Psoas muscle (tissue), 8 donors: ENCODE measurements around the gene CCT5. TPM values are rescaled to one million over a fixed set of nuclear protein-coding genes. Genes with fewer than 3 reads are reported as not detected.

Experiments
- ATAC-seq, 4 donors: fragments of 200-7000 bp; cut with Tn5 transposase; one replicate each; pipeline ENCODE4 v1.9.1; 2020; ENCODE audit warnings: moderate library complexity in 3 of 4, mild to moderate bottlenecking in 2 of 4
- DNase-seq, 2 donors: peaks; one replicate each; pipeline ENCODE4 v3.0.0-alpha.2; 2020
- H3K27ac ChIP-seq: fragments of 200-600 bp; one replicate; pipeline ENCODE4 v1.8.0; 2022
- H3K27me3 ChIP-seq, 3 donors: fragments of 200-600 bp in 1 of 3; one replicate each; pipeline versions ENCODE4 v1.6.1 to v1.8.0; 2013 to 2022; ENCODE audit warnings: low read length in 2 of 3, mild to moderate bottlenecking in 2 of 3, moderate library complexity in 1 of 3; ENCODE audit not compliant: insufficient read depth in 3 of 3
- H3K36me3 ChIP-seq, 2 donors: fragments of 200-600 bp in 1 of 2; one replicate each; pipeline versions ENCODE4 v1.6.1 to v1.8.0; 2013 to 2022; ENCODE audit warnings: low read depth in 1 of 2, mild to moderate bottlenecking in 1 of 2, moderate library complexity in 1 of 2; ENCODE audit not compliant: insufficient read depth in 1 of 2
- H3K4me1 ChIP-seq: fragments of 200-600 bp; one replicate; pipeline ENCODE4 v1.8.0; 2022
- H3K4me3 ChIP-seq: fragments of 200-600 bp; one replicate; pipeline ENCODE4 v1.8.0; 2022; ENCODE audit warnings: mild to moderate bottlenecking
- H3K9me3 ChIP-seq: fragments of 200-600 bp; one replicate; pipeline ENCODE4 v1.8.0; 2022
- WGBS, 3 donors: extraction: QIAGEN DNeasy Blood & Tissue Kit; methylation state at CpG; one replicate each; pipeline versions ENCODE4 v1.1.6 to v1.1.7; 2013; 5-methylcytosine and 5-hydroxymethylcytosine counted together
- intact Hi-C, 2 donors: fragments of 100-400 bp; cut with DNase I; formaldehyde crosslinking; loops; one replicate each; pipeline versions ENCODE4 v1.11.0 to v1.14.2; 2022
- polyA plus RNA-seq, 3 donors: library from polyadenylated mRNA; stranded (reverse); fragments of 200-250 nt; gene quantifications; one replicate each; pipeline ENCODE4 v1.2.3, GENCODE V29; 2013
- total RNA-seq, 4 donors: library from RNA; stranded (reverse); fragmentation: NEBNext Ultra II Directional in 2 of 4; extraction: Animal tissue kit (Norgen Biotek cat#: 25700) in 2 of 4; gene quantifications; one replicate each; pipeline versions ENCODE4 v1.2.1 to v1.2.4, GENCODE V29; 2021 to 2023
- TF ChIP-seq, protein P1 (sequence below): fragments of 200-600 bp; IDR thresholded peaks from one replicate; pipeline ENCODE4 v1.8.0; 2022; ENCODE audit warnings: antibody characterized with exemption
- donor health status: healthy with polysubstance abuse.
- donor health status: DM: no; HTN: no; CAD: no; lungs with moderate emphysema.
- donor health status: Bipolar disorder and iron deficiency.
- donor health status: healthy.
- donor health status: DM: yes; HTN: yes; CAD: no.
- donor health status: DM: no; HTN: no; CAD: no.
- donor health status: DM: no; HTN: no; CAD: no.
- donor health status: DM: yes; HTN: yes; CAD: no.

Gene CCT5
- total and polyA plus RNA-seq, 7 donors, result 150 to 454 (median 209) TPM

GRCh38 chr5:10248378-10249260 is 1.5 kb upstream of the CCT5 start:
- ATAC-seq, result no peak
- Histone ChIP-seq H3K9me3 (no peaks in the 10 kb centered on the region), H3K4me3 (peak overlapping the region; percentile 98), H3K36me3 (peaks cover 2 to 17% of the 10 kb centered on the region in 2 donors), H3K4me1 (peaks cover 37% of the 10 kb centered on the region), H3K27ac (peak overlapping the region; percentile 96), H3K27me3 (no peaks in the 10 kb centered on the region)
- 42 to 50% (median 42%) methylated on average over 29 of the region's 29 CpGs for WGBS, 3 donors
- DNase-seq, result no peak
- intact Hi-C loops, result no loop called here
- TF ChIP-seq, protein P1, sequence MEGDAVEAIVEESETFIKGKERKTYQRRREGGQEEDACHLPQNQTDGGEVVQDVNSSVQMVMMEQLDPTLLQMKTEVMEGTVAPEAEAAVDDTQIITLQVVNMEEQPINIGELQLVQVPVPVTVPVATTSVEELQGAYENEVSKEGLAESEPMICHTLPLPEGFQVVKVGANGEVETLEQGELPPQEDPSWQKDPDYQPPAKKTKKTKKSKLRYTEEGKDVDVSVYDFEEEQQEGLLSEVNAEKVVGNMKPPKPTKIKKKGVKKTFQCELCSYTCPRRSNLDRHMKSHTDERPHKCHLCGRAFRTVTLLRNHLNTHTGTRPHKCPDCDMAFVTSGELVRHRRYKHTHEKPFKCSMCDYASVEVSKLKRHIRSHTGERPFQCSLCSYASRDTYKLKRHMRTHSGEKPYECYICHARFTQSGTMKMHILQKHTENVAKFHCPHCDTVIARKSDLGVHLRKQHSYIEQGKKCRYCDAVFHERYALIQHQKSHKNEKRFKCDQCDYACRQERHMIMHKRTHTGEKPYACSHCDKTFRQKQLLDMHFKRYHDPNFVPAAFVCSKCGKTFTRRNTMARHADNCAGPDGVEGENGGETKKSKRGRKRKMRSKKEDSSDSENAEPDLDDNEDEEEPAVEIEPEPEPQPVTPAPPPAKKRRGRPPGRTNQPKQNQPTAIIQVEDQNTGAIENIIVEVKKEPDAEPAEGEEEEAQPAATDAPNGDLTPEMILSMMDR, result no peak

GRCh38 chr5:10250806-10251276 is 761 bp downstream of the CCT5 start:
- peak overlapping the region; percentile 98 for H3K4me3 ChIP-seq
- TF ChIP-seq, protein P1, result no peak
- ATAC-seq (no peak), DNase-seq (no peak)
- peaks cover 39% of the 10 kb centered on the region for H3K4me1 ChIP-seq
- 1% methylated on average over 21 of the region's 21 CpGs for WGBS, 3 donors
- intact Hi-C loops, result loop anchor here in 1 of 2 donors (10.0 kb wide), 1 partner anchor 174 kb away; no protein-coding TSS in a partner anchor
- peaks cover 9 to 39% of the 10 kb centered on the region in 2 donors for H3K36me3 ChIP-seq
- H3K27me3 ChIP-seq, result no peaks in the 10 kb centered on the region
- H3K9me3 ChIP-seq, result no peaks in the 10 kb centered on the region
- peak overlapping the region; percentile 96 for H3K27ac ChIP-seq

GRCh38 chr5:10251405-10251804 is 1.3 kb downstream of the CCT5 start:
- ATAC-seq (no peak), DNase-seq (no peak)
- Histone ChIP-seq H3K4me3 (peak overlapping the region; percentile 98), H3K9me3 (no peaks in the 10 kb centered on the region), H3K27ac (peak overlapping the region; percentile 96), H3K27me3 (no peaks in the 10 kb centered on the region), H3K4me1 (peaks cover 39% of the 10 kb centered on the region), H3K36me3 (peaks cover 13 to 45% of the 10 kb centered on the region in 2 donors)
- WGBS, 3 donors, result 43 to 49% (median 46%) methylated on average over 7 of the region's 7 CpGs
- TF ChIP-seq, protein P1, result no peak
- intact Hi-C loops, result loop anchor here in 1 of 2 donors (10.0 kb wide), 1 partner anchor 173 kb away; no protein-coding TSS in a partner anchor

DNA sequence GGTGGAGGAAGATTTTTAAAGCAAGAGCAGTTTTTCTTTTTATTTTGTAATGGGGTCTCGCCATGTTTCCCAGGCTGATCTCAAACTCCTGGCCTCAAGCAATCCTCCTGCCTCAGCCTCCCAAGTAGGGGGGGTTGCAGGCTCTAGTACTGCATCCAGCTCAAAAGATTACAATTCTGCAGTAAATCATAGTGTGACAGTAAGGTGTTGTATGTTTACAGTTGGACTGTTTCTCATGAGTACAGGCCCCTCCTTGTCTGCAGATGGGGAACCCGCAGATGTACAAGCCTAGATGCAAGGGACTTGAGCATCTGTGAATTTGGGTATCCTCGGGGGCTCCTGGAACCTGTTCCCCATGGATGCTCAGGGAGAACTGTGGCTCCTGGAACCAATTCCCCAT is 3.3 kb downstream of the CCT5 start:
- H3K27me3 ChIP-seq, result no peaks in the 10 kb centered on the region
- ATAC-seq (no peak), DNase-seq (no peak)
- H3K9me3 ChIP-seq, result no peaks in the 10 kb centered on the region
- H3K4me1 ChIP-seq, result peaks cover 32% of the 10 kb centered on the region
- TF ChIP-seq, protein P1, result no peak
- no peak overlapping the region for H3K27ac ChIP-seq
- peaks cover 21 to 65% of the 10 kb centered on the region in 2 donors for H3K36me3 ChIP-seq
- intact Hi-C loops, result loop anchor here in 1 of 2 donors (10.0 kb wide), 1 partner anchor 171 kb away; no protein-coding TSS in a partner anchor
- WGBS, 3 donors, result 90 to 92% (median 91%) methylated on average over 3 of the region's 3 CpGs
- no peak overlapping the region for H3K4me3 ChIP-seq
